Stomach (tissue), 9 donors: ENCODE measurements around the gene THSD4. TPM values are rescaled to one million over a fixed set of nuclear protein-coding genes. Genes with fewer than 3 reads are reported as not detected.
A peak's percentile ranks its signal among the peaks of the same experiment; 100 is the strongest.

ENCODE experiments used
- DNase-seq, 2 donors: peaks; one replicate each; pipeline versions ENCODE4 v3.0.0 to v3.0.0-alpha.2; 2013 to 2019
- H3K27ac ChIP-seq, 5 donors: fragments of 200-600 bp in 4 of 5; sonication (generic) in 4 of 5; one replicate each; pipeline ENCODE4 v1.5.1; 2013 to 2019; ENCODE audit warnings: mild to moderate bottlenecking in 1 of 5, moderate library complexity in 1 of 5
- H3K27me3 ChIP-seq, 3 donors: fragments of 200-600 bp; sonication (generic); one replicate each; pipeline ENCODE4 v1.5.1; 2017 to 2019; ENCODE audit warnings: mixed run types in 1 of 3
- H3K36me3 ChIP-seq, 4 donors: fragments of 200-600 bp; sonication (generic); 1 replicate in 3 of 4; 2 replicates in 1 of 4; pipeline ENCODE4 v1.5.1; 2016 to 2019
- H3K4me1 ChIP-seq, 4 donors: fragments of 200-600 bp; sonication (generic); one replicate each; pipeline ENCODE4 v1.5.1; 2016 to 2019
- H3K4me3 ChIP-seq, 4 donors: fragments of 200-600 bp; sonication (generic) in 3 of 4; one replicate each; pipeline ENCODE4 v1.5.1; 2016 to 2019; ENCODE audit warnings: mild to moderate bottlenecking in 1 of 4
- H3K9me3 ChIP-seq, 4 donors: fragments of 200-600 bp; sonication (generic); one replicate each; pipeline ENCODE4 v1.5.1; 2016 to 2019
- CTCF ChIP-seq, 7 experiments: fragments of 450-650 bp in 4 of 7; fragments of 200-600 bp in 3 of 7; sonication (generic) in 3 of 7; IDR thresholded peaks; one replicate each; pipeline ENCODE4 v1.5.1; 2016 to 2019; ENCODE audit warnings: antibody characterized with exemption in 7 of 7, control low read depth in 2 of 7, mild to moderate bottlenecking in 1 of 7
- EP300 ChIP-seq: sonication (generic); formaldehyde crosslinking; IDR thresholded peaks from one replicate; pipeline ENCODE4 v1.6.1; 2017; ENCODE audit warnings: antibody characterized with exemption
- POLR2A ChIP-seq, 4 donors: fragments of 450-650 bp; IDR thresholded peaks; one replicate each; pipeline ENCODE4 v1.6.1; 2016; ENCODE audit warnings: antibody characterized with exemption in 4 of 4, control low read depth in 2 of 4, mild to moderate bottlenecking in 1 of 4, moderate library complexity in 1 of 4
- POLR2AphosphoS5 ChIP-seq, 3 donors: sonication (generic); formaldehyde crosslinking; IDR thresholded peaks; one replicate each; pipeline ENCODE4 v1.6.1; 2016; ENCODE audit warnings: antibody characterized with exemption in 3 of 3
- WGBS, 5 donors: extraction: QIAGEN DNeasy Blood & Tissue Kit in 3 of 5; methylation state at CpG; one replicate each; pipeline versions ENCODE4 v1.1.5 to v1.1.7; 2013 to 2018; 5-methylcytosine and 5-hydroxymethylcytosine counted together
- intact Hi-C: fragments of 100-400 bp; cut with DNase I; formaldehyde crosslinking; loops from one replicate; pipeline ENCODE4 v1.15.1; 2023; ENCODE audit warnings: low total_unique reads
- polyA plus RNA-seq, 3 donors: library from polyadenylated mRNA; stranded (reverse); fragments of 200-250 nt; gene quantifications; one replicate each; pipeline ENCODE4 v1.2.3, GENCODE V29; 2013
- total RNA-seq, 5 donors: library from RNA; depleted of rRNA; stranded (reverse); fragments of >200 nt; gene quantifications; one replicate each; pipeline versions ENCODE4 v1.1.0 to v1.2.3, GENCODE V29; 2014 to 2016
- donor health status: healthy with polysubstance abuse.
- donor health status: Bipolar disorder and iron deficiency.
- donor health status: healthy.

The THSD4 gene
- total and polyA plus RNA-seq, 8 donors = 1.8 to 79.4 (median 22.0) TPM

DNA sequence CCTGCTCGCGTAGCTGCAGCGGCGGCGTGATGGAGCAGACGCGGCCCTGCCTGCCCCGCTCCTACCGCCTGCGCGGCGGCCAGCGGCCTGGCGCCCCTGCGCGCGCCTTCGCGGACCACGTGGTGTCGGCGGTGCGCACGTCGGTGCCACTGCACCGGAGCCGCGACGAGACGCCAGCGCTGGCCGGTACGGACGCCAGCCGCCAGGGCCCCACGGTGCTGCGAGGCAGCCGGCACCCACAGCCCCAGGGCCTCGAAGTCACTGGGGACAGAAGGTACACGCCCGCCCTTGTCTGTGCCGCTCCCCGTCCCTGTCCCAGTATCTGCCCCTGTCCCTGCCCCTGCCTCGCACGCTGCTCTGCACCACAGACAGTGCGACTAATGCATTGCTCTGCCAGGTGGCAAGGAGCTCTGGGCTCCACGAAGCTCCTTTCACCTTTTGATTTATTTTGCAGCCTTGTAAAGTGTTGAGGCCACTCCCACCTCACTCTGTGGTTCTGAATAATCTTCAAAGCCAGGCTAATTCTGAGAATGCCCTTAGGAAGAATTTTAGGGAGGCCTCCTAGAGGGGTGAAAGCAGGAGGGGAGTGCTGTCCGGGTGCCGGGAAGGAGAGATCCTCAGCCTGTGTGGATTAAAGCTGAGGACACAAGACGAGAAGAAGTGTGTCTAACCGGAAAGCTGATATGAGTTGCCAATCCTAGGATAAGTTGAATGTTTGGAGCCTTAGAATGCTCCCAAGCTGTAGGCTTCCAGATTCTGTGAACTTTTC is 100.0 kb downstream of the THSD4 start:
- no peaks in the 10 kb centered on the region for H3K9me3 ChIP-seq
- H3K27me3 ChIP-seq = peaks cover 0 to 13% (median 0%) of the 10 kb centered on the region in 3 donors
- intact Hi-C loops = no loop called here
- H3K36me3 ChIP-seq = no peaks in the 10 kb centered on the region
- TF ChIP-seq POLR2AphosphoS5 (IDR thresholded peaks at IDR 0.05) (no peak), EP300 (no peak), POLR2A (IDR thresholded peaks at IDR 0.05) (no peak), CTCF (IDR thresholded peaks at IDR 0.05) (no peak)
- peaks cover 0 to 22% (median 4%) of the 10 kb centered on the region in 4 donors for H3K4me1 ChIP-seq
- H3K27ac ChIP-seq = peak overlapping the region in 1 of 5 donors; percentile 35
- WGBS, 5 donors = 33 to 67% (median 47%) methylated on average over 13 to 51 of the region's 51 CpGs
- DNase-seq = no peak
- peak overlapping the region in 1 of 4 donors; percentile 1 for H3K4me3 ChIP-seq

DNA sequence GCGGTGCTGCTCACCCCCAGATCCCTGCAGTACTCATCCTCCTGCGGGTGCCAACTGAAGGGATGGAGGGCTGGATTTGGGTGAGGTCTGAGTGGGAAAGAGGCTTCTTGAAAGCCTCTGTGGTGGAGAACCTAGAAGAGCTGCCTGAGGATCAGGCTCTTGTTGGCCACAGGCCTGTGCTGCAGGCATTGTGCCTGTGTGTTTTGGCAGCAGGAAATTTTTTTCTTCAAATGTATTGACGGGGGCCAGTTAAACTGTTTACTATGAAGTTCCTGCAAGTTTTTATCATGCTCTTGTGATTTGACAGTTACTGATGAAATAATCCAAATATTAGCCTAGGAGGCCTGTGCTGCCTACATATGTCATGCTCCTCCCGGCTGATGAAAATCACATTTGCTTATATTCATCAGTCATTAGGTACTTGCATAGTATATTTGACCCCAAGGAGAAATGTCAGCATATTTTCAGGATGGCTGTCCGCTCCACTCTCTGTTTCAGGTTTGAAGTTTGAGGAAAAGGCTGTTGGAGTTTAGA is 103.1 kb downstream of the THSD4 start:
- intact Hi-C loops = no loop called here
- 66 to 75% (median 68%) methylated on average over 5 of the region's 5 CpGs for WGBS, 5 donors
- DNase-seq = no peak
- H3K36me3 ChIP-seq = no peaks in the 10 kb centered on the region
- TF ChIP-seq EP300 (no peak), CTCF (IDR thresholded peaks at IDR 0.05) (no peak), POLR2A (IDR thresholded peaks at IDR 0.05) (no peak), POLR2AphosphoS5 (IDR thresholded peaks at IDR 0.05) (no peak)
- H3K9me3 ChIP-seq = no peaks in the 10 kb centered on the region
- peaks cover 0 to 22% (median 4%) of the 10 kb centered on the region in 4 donors for H3K4me1 ChIP-seq
- no peak overlapping the region for H3K4me3 ChIP-seq
- peak overlapping the region in 2 of 5 donors; percentile 25 to 41 for H3K27ac ChIP-seq
- H3K27me3 ChIP-seq = peaks cover 0 to 13% (median 0%) of the 10 kb centered on the region in 3 donors

DNA sequence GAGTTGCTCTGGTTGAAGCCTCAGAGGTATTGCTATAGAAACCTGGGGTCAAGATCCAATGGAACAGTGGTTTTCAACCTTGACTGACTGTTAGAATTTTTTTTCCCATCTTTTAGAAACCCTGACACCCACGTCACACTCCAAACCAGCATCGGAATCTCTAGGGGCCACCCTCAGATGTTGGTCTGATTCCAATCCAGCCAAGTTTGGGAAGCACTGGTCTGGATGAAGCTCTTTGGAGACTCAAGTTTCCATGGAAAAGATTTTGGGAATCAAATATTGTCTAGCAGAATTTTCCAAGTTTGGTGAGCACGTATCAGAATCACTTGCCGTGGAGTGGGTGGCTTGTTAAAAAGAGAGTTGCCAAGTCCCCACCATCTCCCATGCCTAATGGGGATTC is 103.8 kb downstream of the THSD4 start:
- H3K27ac ChIP-seq = peak overlapping the region in 2 of 5 donors; percentile 25 to 41
- H3K27me3 ChIP-seq = peaks cover 0 to 13% (median 0%) of the 10 kb centered on the region in 3 donors
- H3K36me3 ChIP-seq = no peaks in the 10 kb centered on the region
- no peak for DNase-seq
- peaks cover 0 to 22% (median 4%) of the 10 kb centered on the region in 4 donors for H3K4me1 ChIP-seq
- H3K9me3 ChIP-seq = no peaks in the 10 kb centered on the region
- no peak overlapping the region for H3K4me3 ChIP-seq
- TF ChIP-seq CTCF (IDR thresholded peaks at IDR 0.05) (no peak), POLR2AphosphoS5 (IDR thresholded peaks at IDR 0.05) (no peak), POLR2A (IDR thresholded peaks at IDR 0.05) (no peak), EP300 (no peak)
- intact Hi-C loops = no loop called here
- 80 to 89% (median 85%) methylated on average over 4 of the region's 4 CpGs for WGBS, 5 donors

GRCh38 chr15:71219645-71220044 is 104.4 kb downstream of the THSD4 start:
- intact Hi-C loops = no loop called here
- Histone ChIP-seq H3K27ac (peak overlapping the region in 1 of 5 donors; percentile 44), H3K27me3 (peaks cover 0 to 9% (median 0%) of the 10 kb centered on the region in 3 donors), H3K9me3 (no peaks in the 10 kb centered on the region), H3K4me3 (no peak overlapping the region), H3K36me3 (no peaks in the 10 kb centered on the region), H3K4me1 (peaks cover 0 to 22% (median 4%) of the 10 kb centered on the region in 4 donors)
- WGBS, 5 donors = 33 to 73% (median 57%) methylated on average over 2 of the region's 2 CpGs
- DNase-seq = no peak
- TF ChIP-seq CTCF (IDR thresholded peaks at IDR 0.05) (no peak), POLR2AphosphoS5 (IDR thresholded peaks at IDR 0.05) (peak in 1 of 3 donors; percentile 26)
